Superior temporal gyrus (tissue), 1 donor: Measurements from ENCODE around the gene SIMC1.
"Not testable (repeated sequence)": the region's sequence is repeated elsewhere in the genome, so short reads cannot be mapped to it uniquely, and the experiment has no call there.

Source experiments
- DNase-seq: peaks from one replicate; pipeline ENCODE4 v3.0.0-alpha.2; 2016; ENCODE audit errors: extremely low spot score

The SIMC1 gene

GRCh38 chr5:176216393-176216916, 21.8 kb upstream of the SIMC1 start:
- DNase-seq = not testable (repeated sequence)

DNA sequence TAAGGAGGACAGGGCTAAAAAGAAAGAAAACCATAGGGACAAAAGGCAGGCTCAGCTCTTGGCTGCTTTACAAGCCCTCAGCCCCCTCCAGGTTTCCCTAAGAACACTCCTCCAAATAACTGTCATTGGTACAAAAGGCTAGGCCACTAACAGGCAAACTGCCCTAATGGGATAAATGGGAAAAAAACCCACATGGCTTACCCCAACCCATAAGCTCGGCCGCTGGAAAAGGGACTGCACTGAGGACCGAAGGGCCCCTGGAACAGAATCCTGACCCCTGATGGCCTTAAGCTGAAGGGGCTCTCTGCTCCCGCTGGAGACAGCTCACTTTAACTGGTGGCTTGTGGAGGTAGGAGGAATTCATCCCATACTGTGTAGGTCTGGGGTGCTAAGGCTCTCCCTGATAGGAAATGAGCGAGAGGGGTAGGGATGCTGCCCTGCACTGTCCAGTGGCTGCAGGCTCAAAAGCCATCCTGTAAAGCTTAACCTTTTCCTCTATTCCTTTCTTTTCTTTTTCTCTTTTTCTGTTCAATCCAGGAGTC, 21.0 kb upstream of the SIMC1 start:
- DNase-seq = not testable (repeated sequence)

GRCh38 chr5:176217764-176218163, 20.5 kb upstream of the SIMC1 start:
- not testable (repeated sequence) for DNase-seq

DNA sequence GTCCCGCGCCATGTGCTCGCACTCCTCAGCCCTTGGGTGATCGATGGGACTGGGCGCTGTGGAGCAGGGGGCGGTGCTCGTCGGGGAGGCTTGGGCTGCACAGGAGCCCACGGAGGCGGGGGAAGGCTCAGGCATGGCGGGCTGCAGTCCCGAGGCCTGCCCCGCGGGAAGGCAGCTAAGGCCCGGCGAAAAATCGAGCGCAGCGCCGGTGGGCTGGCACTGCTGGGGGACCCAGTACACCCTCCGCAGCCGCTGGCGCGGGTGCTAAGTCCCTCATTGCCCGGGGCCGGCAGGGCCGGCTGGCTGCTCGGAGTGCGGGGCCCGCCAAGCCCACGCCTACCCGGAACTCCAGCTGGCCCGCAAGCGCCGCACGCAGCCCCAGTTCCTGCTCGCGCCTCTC, 16.2 kb upstream of the SIMC1 start:
- not testable (repeated sequence) for DNase-seq

DNA sequence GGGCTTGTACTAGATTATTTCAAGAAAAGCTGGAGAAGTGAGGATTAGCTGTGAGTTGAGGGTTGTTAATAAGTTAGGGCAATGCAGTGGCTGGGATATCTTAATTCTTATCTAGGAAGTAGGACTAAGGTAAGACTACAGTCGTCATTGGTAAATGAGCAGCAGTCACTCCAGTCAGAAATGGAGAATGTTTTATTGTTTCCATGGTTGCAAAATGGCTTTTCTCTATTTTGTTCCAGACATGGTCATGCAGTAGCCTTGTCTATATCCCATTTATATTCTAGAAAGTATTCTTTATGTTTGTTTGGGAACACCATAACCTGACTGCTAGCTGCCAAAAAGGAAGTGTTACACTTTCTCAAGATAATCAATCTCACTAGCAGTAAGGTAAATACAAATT, 9.9 kb upstream of the SIMC1 start:
- not testable (repeated sequence) for DNase-seq

- not testable (repeated sequence) for DNase-seq
Observed at GRCh38 chr5:176233253-176233652, 5.0 kb upstream of the SIMC1 start.

GRCh38 chr5:176235155-176235554, 3.1 kb upstream of the SIMC1 start:
- peak; percentile 16 for DNase-seq

GRCh38 chr5:176238645-176239283, 540 bp downstream of the SIMC1 start:
- DNase-seq = not testable (repeated sequence)

GRCh38 chr5:176239304-176239703, 1.1 kb downstream of the SIMC1 start:
- DNase-seq = not testable (repeated sequence)

- not testable (repeated sequence) for DNase-seq
Observed at GRCh38 chr5:176244318-176244717, 6.1 kb downstream of the SIMC1 start.

- not testable (repeated sequence) for DNase-seq
Observed at GRCh38 chr5:176245074-176245473, 6.8 kb downstream of the SIMC1 start.

DNA sequence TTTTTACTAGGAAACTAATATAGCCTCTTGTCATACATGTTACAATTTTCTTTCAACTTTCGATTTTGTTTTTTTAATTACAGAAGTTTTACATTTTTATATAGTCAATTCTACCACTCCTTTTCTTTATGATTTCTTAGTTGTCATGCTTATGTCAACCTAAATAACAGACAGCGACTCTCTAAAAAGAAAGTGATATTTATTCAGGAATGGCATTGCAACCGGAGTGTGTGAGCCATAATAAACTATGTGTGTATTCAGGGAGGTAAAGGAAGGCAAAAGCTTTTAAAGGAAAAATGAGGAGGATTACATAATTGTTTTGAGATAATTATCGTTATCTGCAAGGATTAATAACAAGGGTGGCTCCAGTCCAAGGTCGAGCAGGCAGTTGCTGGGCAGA, 7.3 kb downstream of the SIMC1 start:
- not testable (repeated sequence) for DNase-seq

DNA sequence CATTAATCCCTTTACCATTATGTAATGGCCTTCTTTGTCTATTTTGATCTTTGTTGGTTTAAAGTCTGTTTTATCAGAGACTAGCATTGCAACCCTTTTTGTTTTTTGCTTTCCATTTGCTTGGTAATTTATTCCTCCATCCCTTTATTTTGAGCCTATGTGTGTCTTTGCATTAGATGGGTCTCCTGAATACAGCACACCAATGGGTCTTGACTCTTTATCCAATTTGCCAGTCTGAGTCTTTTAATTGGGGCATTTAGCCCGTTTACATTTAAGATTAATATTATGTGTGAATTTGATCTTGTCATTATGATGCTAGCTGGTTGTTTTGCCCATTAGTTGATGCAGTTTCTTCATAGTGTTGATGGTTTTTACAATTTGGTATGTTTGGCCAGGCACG, 12.5 kb downstream of the SIMC1 start:
- DNase-seq = not testable (repeated sequence)

DNA sequence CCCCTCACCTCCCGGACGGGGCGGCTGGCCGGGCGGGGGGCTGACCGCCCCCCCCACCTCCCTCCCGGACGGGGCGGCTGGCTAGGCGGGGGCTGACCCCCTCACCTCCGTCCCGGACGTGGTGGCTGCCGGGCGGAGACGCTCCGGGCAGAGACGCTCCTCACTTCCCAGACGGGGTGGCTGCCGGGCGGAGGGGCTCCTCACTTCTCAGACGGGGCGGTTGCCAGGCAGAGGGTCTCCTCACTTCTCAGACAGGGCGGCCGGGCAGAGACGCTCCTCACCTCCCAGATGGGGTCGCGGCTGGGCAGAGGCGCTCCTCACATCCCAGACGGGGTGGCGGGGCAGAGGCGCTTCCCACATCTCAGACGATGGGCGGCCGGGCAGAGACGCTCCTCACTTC, 13.9 kb downstream of the SIMC1 start:
- not testable (repeated sequence) for DNase-seq

- DNase-seq = not testable (repeated sequence)
Observed at GRCh38 chr5:176253370-176254065, 15.3 kb downstream of the SIMC1 start.

GRCh38 chr5:176254066-176254393, 15.8 kb downstream of the SIMC1 start:
- DNase-seq = not testable (repeated sequence)

DNA sequence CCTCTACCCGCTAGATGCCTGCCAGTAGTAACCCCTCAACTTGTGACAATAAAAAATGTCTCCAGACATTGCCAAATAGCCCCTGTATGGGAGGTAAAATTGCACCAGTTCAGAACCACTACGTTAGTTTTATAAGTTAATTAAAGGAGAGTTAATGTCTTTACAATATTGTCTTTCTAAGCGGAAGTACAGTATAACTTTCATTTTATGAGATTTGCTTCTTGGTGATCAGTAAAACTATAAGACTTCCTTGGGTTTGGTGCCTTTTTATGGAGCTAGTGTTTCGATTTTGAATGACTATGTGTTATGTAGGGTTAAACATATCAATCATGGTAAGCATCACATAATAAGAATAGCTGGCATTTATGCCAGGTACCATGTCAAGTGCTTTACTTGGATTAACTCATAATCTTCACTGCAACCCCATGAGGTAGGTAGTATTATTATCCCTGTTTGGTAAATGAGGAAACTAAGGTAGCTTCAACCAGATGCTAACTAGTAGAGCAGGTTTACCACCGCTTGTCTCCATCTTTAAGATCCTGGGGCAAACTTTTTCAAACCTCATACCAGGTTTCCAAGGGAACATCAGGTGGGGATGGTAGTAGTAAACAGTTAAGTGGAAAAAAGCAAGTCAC, 19.8 kb downstream of the SIMC1 start:
- DNase-seq = not testable (repeated sequence)

GRCh38 chr5:176260682-176261081, 22.5 kb downstream of the SIMC1 start:
- DNase-seq = not testable (repeated sequence)

GRCh38 chr5:176266448-176266847, 28.2 kb downstream of the SIMC1 start:
- DNase-seq = not testable (repeated sequence)

- DNase-seq = peak; percentile 2
Observed at GRCh38 chr5:176289018-176289417, 50.8 kb downstream of the SIMC1 start.

DNA sequence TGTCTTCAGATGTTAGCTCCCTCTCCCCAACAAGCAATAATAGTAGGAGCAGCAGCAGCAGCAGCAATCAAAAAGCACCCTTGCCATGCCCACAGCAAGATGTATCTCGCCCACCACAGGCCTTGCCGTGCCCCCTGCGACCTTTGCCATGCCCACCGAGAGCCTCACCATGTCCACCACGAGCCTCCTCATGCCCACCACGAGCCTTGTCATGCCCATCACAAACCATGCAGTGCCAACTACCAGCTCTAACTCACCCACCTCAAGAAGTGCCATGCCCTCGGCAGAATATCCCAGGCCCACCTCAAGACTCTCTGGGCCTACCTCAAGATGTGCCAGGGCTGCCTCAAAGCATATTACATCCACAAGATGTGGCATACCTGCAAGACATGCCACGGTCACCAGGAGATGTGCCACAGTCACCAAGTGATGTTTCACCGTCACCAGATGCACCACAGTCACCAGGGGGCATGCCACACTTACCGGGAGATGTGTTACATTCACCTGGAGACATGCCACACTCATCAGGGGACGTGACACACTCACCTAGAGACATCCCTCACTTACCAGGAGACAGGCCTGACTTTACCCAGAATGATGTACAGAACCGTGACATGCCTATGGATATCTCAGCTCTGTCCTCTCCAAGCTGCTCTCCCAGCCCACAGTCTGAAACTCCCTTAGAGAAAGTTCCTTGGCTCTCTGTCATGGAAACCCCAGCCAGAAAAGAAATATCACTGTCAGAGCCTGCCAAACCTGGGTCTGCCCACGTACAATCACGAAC, 52.0 kb downstream of the SIMC1 start:
- not testable (repeated sequence) for DNase-seq

- not testable (repeated sequence) for DNase-seq
Observed at GRCh38 chr5:176305356-176305755, 67.1 kb downstream of the SIMC1 start.
